HCT116 (cell line): ENCODE data around the gene PRIMA1.

Experiments used
- CBX3 ChIP-seq: IDR thresholded peaks from 2 replicates; pipeline ENCODE4 v1.6.1; 2012; ENCODE audit warnings: low read depth
- EZH2phosphoT487 ChIP-seq: fragments of 200-600 bp; IDR thresholded peaks from 2 replicates; pipeline ENCODE4 v1.6.1; 2018; ENCODE audit warnings: antibody characterized with exemption, borderline replicate concordance

GRCh38 chr14:93775744-93776143 is 12.5 kb downstream of the PRIMA1 start:
- no peak for TF ChIP-seq CBX3
- no peak for TF ChIP-seq EZH2phosphoT487
